HG02759 (cell line): ENCODE results near the gene FAXC.
"Not testable (repeated sequence)": the region's sequence is repeated elsewhere in the genome, so short reads cannot be mapped to it uniquely, and the experiment has no call there.

Source experiments
- ATAC-seq: cut with Tn5 transposase; IDR thresholded peaks from one replicate; pipeline ENCODE4 v1.9.1; 2021; ENCODE audit warnings: mild to moderate bottlenecking, moderate library complexity; ENCODE audit not compliant: unreplicated experiment

Gene FAXC

DNA sequence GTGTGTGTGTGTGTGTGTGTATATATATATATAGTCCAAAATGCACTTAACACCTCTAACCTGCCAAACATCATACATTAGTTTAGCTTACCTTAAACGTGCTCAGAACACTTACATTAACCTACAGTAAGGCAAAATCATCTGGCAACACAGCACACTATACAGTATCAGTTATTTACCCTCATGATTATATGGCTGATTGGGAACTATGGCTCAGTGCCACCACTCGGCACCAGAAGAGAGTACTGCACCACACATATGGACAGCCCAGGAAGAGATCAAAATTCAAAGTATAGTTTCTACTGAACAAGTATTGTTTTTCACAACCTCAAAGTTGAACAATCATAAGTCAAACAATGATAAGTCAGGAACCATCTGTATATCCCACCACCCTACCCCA is 59.8 kb downstream of the FAXC start:
- ATAC-seq: no peak

DNA sequence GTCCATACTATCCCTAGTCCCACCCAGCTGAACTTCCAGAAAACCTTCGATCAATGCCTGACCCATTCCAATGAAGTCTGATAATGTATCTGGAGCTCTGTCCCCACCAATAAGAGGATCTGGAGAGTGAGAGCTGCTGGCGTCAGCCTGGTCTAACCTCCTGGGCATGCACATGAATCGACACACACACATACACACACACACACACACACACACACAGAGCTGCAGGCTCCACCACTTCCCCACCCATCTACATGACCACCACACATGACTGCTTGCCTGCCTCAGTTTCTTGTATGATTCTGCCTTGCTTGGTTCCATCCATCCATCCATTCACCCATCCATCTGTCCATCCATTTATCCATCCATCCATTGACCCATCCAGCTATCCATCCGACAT is 60.8 kb downstream of the FAXC start:
- no peak for ATAC-seq

DNA sequence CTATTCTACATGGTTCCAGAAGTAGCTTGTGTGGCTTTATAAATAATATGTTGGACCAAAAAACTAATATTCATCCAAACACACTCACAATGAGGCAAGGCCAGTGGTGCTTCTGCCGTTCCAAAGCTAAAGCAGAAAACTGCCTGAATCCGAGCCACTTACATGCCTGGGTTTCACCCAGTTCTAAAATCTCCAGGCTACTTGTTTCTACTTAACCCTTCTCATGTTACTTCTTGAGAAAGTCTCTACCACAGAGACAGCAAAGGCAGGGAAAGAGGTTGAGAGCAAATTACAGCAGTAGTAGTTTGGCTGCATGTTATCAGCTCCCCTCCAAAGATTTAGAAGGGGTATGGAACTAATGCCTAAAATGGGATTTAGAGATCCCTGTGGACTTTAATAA is 62.0 kb downstream of the FAXC start:
- ATAC-seq: no peak

DNA sequence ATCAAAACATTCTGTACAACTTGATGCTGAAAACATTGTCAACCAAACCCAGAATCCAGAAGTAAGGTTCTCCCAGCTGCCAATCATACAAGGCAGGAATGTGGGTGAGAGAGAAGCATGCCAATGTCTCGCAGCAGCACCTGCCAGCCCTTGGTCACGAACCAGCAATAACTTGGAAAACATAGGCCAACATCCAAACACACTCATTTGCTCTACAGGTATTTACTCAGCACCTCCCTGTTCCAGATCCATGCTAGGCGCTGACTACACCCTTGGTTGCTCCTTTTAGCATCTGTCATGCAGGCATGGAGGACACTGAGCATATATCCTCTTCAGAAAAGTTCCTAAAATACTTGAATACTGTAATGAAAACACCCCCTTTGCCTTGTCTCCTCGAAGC is 63.6 kb downstream of the FAXC start:
- ATAC-seq: no peak

DNA sequence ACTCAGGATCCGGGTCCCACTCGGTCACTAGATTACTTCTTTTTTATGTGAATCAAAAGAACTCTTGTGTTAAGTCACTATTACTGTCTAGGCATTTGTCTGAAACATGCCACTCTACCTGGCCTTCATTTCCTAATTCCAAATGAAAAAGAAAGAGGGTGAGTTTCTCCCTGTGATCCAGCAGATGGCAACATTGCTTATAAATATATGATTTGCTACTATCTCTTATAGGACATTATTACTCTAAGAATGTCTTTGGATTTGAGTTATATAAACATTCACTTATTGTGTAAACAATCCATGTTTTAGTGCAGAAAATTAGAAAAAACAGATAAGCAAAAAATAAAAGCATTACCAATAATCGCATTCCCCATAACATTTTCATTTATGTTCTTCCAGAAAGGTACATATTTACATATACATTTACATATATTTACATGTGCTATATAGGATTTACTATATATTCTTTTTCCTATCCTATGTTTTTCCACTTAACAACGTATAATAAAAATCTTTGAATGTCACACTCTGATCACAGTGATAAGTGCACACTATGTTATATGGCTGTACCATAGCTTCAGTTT is 66.9 kb downstream of the FAXC start:
- no peak for ATAC-seq

DNA sequence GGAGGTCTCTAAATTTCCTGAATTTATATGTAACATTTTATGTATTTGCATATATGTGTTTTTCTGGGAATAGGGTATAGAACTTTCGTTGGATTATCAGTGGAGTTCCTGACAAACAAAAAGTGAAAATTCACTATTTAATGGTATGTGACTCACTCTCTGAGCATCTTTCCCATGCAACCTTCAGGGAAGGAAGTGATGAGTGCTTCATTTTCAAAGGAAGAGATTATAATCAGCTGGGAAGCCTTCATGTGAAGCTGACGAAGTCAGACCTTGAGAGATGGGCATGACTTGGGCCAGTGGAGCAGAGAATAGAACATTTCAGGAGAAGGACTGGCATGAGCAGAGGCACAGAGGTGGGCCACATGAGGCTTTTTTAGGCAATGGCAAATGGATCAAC is 72.7 kb downstream of the FAXC start:
- ATAC-seq: no peak

DNA sequence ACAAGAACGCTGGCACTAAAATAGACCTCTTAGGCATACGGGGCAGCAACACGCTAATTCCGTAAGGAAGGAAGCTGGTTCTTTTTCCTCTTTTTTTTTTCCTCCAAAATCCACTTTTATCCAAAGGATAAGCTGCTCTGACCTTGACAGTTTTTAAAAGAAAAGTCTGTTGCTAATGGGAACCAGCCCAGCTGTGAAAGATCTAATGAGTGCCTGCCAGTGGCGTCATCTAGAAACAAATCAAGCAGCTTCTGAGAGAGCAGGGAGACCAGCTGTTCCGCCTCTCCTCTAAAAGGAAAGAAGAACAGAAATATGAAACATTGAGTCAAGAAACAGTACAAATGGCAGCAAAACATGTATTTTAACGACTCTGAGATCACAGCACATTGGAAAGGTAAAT is 78.6 kb downstream of the FAXC start:
- no peak for ATAC-seq

DNA sequence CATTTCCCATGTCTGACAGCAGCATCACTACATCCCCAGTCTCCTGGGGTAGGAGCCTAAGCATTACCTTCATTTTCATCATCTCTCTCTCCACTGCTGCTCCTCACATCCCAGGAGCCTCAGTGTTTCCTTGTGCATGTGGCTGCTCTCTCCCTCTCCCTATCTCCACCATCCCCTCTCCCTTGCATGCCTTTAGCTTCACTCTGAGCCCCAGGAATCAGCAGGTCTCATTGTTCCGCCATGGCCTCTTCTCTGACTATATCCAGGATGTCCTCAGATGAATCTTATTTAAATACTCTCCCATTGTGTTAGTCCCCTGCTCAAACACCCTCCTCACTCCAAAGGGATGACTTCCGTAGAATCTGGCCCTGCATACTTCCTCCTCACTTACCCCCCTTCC is 79.4 kb downstream of the FAXC start:
- no peak for ATAC-seq

DNA sequence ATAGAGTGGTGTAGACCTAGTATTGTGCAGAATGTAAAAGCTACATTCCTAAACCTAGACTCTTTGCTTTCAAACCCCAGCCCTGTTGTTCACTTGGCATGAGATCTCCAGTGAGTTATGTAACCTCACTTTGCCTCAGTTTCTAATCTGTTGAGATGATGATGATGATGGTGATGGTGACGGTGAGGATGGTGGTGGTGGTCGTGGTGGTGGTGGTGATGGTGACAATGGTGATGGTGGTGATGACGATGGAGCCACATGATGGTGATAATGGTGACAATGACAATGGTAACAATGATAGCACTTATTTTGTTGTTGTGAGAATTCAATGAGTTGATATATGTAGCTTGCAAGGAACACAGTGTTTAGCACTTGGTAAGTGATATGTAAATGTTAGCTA is 80.3 kb downstream of the FAXC start:
- no peak for ATAC-seq

DNA sequence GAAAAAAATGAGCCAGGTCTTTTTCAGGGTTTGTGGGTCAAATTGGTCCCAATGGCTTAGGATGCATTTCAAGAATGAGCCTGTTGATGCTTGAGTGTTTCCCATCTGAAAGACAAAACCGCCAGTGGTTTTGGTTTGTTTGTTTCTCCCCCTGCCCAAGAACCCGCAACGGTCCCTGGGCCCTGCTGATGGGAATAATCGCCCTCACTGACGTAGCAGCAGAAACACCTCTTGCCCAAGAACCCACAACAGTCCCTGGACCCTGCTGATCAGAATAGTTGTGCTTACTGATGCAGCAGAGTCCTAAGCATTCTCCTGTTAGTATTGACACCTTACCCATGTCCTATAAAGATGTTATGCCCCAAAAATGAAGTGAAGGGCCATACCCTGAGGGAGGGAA is 82.5 kb downstream of the FAXC start:
- not testable (repeated sequence) for ATAC-seq

DNA sequence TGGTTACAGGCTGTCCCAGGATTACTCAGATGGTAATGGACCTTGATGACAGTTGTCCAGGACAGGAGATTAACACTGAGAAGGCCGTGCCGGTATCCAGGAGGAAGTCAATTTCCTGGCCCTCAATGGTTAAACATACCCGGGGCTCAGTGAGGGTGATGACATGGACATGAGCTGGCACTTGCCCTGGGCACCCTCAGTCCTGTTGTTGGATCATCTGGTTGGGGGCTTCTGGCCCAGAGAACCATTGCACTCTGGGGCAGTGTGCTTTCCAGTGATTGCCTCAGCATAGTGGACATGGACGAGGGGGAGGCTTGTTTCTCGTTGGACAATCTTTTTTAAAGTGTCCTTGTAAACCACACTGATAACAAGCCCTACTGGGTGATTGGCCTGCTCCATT is 84.0 kb downstream of the FAXC start:
- ATAC-seq: not testable (repeated sequence)

DNA sequence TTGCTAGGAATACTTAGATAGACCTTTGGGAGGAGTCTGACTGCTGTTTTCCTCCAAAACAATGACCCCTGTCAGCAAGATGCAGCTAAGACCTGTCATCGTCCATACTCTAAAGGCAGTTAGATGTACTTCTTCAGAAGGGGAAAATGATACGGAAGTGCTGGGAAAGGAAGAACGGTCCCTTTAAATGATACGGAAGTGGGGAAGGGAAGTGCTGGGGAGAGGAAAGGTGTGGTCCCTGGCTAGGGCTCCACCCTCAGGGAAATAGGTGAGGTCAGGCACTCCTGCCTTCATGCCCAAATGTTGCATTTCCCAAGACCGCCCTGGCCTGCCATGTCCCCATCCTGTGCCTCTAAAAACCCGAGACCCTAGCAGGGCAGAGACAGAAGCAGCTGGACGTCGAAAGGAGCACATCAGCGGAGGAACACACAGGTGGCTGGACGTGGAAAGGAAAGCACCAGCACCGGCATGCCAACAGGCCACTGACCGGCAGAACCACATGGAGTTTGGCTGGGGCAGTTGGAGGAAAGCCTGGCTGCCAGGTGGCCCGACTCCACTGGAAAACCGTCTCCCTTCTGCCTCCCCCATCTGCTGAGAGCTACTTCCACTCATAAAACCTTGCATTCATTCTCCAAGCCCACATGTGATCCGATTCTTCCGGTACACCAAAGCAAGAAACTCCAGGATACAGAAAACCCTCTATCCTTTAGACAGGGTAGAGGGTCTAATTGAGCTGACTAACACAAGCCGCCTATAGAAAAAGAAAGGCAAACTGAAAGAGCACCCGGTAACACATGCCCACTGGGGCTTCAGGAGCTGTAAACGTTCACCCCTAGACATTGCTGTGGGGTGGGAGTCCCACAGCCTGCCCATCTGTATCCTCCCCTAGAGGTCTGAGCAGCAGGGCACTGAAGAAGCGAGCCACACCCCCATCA is 94.6 kb downstream of the FAXC start:
- no peak for ATAC-seq

DNA sequence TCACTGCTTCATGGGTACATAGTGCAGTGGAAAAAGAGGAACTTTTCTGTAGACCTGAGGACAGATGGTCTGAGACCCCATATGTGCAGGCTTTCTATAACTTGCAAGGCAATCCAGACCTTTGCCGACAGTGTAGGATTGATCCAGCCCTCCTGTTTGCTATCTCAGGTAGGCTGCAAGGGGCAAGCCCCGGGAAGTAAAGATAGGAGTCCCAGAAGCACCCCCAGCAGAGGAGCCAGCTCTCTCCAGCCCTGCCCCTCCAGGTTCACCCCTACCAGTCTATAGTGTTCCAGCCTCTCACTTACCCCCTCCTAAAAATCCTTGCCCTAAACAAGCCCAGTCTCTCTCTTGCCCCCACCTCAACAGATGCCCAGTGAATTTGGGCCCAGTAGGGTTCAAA is 96.2 kb downstream of the FAXC start:
- no peak for ATAC-seq

DNA sequence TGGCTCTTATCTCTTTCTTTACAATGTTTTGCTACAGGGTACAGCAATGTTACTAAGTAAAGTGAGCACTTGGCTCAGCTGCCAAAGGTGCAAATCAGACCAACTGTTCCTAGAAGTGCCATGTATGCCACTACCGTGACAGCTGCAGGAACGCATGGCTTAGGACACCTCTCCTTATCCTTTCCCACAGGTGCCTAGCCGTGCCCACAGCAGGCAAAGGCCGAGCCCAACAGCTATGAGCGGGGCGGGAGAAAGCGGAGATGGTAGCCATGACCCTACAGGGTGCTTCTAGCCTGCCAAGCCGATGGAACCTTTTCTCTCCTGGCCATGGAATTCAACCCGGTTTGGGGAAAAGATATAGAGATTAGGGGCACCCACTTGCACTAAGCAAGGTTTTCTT is 97.1 kb downstream of the FAXC start:
- no peak for ATAC-seq

DNA sequence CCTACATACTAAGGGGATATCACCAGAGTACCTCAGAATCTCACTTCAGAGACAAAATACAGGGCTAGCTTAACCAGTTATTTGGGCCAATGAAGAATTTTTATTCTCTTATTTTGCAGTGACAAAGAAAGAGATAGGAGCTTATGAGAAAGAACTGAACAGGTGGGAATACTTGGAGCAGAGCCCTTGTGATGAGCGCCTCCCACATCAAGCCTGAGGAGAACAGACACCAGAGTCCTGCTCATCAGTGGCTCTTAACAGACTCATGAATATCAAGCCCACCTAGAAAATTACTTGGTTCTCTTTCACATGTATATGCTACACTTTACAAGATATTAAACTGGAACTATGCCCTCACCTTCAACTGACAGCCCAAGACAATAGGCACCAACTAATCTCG is 99.0 kb downstream of the FAXC start:
- no peak for ATAC-seq

DNA sequence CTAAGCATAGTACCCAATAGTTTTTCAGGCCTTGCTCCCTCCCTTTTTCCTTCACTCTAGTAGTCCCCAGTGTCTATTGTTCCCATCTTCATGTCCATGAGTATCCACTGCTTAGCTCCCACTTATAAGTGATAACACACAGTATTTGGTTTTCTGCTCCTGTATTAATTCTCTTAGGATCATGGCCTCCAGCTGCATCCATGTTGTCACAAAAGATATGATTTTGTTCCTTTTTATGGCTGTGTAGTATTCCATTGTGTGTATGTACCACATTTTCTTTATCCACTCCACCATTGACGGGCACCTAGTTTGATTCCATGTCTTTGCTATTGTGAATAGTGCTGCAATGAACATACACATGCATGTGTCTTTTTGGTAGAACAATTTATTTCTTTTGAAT is 102.9 kb downstream of the FAXC start:
- ATAC-seq: no peak

DNA sequence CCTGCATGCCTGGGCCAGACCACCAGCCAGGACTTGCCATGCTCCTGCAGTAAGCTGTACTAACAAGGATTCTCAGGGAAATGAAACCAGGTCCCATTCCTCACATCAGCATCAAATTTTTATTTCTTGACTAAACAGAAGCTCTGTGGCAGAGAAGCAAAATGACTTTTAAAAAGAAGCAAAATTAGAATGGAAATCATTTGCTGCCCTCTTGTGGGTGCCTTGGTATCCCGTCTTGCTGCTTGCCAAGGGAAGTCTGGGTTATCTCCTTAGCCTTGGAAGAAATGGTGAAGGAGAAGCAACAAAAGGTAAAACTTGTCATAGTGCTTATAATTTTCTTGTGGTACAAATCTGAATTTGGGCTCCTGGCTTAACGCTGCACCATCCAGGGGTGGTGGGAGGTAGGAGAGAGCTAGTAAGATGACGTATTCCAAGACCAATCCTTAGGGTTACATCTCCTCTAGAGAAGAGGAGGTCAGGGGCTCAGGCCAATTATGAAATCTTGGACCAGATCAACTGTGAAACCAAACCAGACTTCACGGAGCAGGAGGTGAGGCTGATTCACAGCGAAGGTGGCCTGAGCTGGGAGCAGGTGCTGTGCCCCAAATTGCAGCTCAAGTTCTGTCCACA is 107.5 kb downstream of the FAXC start:
- peak; percentile 42 for ATAC-seq

DNA sequence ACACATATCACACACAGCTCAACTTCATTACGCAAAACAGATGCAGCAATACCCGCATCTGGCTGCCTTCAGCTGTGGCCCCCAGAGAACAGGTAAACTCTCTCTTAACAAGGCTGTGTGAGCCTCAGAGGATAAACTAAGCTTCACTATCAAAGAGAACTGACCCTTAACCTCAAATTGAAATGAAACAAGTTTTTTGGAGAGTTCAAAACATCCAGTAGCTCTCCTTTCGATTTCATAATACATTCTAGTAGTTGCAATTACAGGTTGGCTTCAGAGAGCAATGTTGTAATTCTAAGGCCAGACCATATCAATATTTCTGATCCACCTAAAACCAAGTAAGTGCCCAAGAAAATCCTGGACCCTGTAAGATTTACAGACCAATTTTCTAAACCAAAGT is 113.5 kb downstream of the FAXC start:
- no peak for ATAC-seq

DNA sequence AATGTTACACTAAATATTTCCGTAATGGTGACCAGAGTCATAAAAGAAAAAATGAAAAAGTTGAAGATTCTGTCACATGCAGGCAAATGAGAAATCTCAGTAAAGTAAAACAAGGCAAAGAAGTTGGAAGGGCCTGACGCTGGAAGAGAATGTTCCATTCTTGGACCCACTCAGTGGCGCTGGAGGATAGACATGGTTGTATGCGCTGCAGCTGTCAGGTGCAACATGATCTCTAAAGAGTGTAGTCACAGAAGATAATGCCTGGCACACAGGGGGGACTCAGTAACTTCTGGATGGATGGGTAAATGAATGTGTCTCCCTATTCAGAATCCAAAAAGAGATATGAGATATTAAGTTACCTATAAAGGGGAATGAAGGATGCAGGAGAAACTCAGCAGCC is 116.3 kb downstream of the FAXC start:
- no peak for ATAC-seq

DNA sequence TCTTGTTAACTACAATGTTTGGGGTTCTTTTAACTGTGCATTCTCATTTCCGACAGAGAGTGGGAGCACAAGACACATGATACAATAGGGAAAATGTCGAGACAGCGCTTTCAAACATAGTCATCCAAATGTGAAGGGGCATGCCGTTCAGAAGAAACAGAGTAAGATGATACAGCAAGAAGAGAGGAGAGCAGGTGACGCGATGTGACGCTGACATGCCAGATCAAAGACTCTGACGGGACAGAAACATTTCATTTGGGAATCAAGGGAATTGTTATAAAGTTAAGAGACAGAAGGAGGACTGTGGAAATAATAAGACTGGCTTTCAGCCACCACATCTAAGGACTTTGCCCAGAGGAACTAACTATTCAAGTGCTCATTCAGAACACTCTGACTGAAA is 117.4 kb downstream of the FAXC start:
- ATAC-seq: no peak

DNA sequence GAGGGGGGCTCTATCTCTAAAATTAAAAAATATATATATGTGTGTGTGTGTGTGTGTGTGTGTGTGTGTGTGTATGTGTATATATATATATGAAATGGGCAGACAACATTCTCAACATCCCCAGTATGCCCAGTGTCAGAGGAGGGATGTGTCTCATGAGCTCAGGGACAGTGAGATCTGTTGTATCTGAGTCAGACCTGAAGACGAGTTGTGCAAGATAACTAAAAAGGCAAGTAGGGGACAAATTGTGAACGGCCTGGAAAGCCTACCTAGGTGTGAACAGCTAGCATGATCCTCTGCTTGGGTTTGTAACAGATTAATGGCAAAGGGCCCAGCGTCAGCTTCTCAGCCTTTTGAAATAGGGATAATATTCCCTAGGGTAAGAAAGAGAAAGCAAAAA is 124.3 kb downstream of the FAXC start:
- no peak for ATAC-seq
